ENCODE measurements around the gene ZNF426. TPM values are rescaled to one million over a fixed set of nuclear protein-coding genes. Genes with fewer than 3 reads are reported as not detected.

ZNF426 gene
- total RNA-seq, 6 donors from 2014 or later, result 10.4 to 29.3 (median 12.1) TPM

GRCh38 chr19:9528757-9529336 is 9.6 kb downstream of the ZNF426 start:
- DNase-seq (no peak), ATAC-seq (ENCODE audit: low FRiP score in 2 of 2) (no peak)
- Histone ChIP-seq H3K27me3 (no peaks in the 10 kb centered on the region), H3K4me3 (no peak overlapping the region), H3K4me1 (no peaks in the 10 kb centered on the region), H3K27ac (no peak overlapping the region), H3K36me3 (peaks cover 54 to 88% (median 67%) of the 10 kb centered on the region in 4 donors), H3K9me3 (peaks cover 88 to 100% (median 97%) of the 10 kb centered on the region in 4 donors)
- 96 to 99% methylated on average over 5 of the region's 5 CpGs for WGBS, 2 donors
- TF ChIP-seq EP300 (IDR thresholded peaks at IDR 0.05) (no peak), POLR2AphosphoS5 (IDR thresholded peaks at IDR 0.05) (no peak), CTCF (IDR thresholded peaks at IDR 0.05) (no peak), POLR2A (IDR thresholded peaks at IDR 0.05) (no peak)

GRCh38 chr19:9523885-9524474 is 14.5 kb downstream of the ZNF426 start:
- Histone ChIP-seq H3K36me3 (peaks cover 8 to 44% (median 18%) of the 10 kb centered on the region in 4 donors), H3K4me1 (no peaks in the 10 kb centered on the region), H3K27me3 (no peaks in the 10 kb centered on the region), H3K27ac (no peak overlapping the region), H3K9me3 (peaks cover 86 to 100% (median 98%) of the 10 kb centered on the region in 4 donors), H3K4me3 (no peak overlapping the region)
- WGBS, 2 donors, result 97 to 100% methylated on average over 1 of the region's 1 CpG
- TF ChIP-seq EP300 (IDR thresholded peaks at IDR 0.05), result no peak
- TF ChIP-seq POLR2AphosphoS5 (IDR thresholded peaks at IDR 0.05), result no peak
- no peak for TF ChIP-seq CTCF (IDR thresholded peaks at IDR 0.05)
- no peak for TF ChIP-seq POLR2A (IDR thresholded peaks at IDR 0.05)
- ATAC-seq (ENCODE audit: low FRiP score in 2 of 2) (no peak), DNase-seq (no peak)

- Histone ChIP-seq H3K4me1 (no peaks in the 10 kb centered on the region), H3K36me3 (no peaks in the 10 kb centered on the region), H3K9me3 (peaks cover 8 to 87% (median 56%) of the 10 kb centered on the region in 4 donors), H3K27me3 (no peaks in the 10 kb centered on the region), H3K27ac (no peak overlapping the region), H3K4me3 (no peak overlapping the region)
- TF ChIP-seq EP300 (IDR thresholded peaks at IDR 0.05) (no peak), CTCF (IDR thresholded peaks at IDR 0.05) (no peak), POLR2A (IDR thresholded peaks at IDR 0.05) (no peak)
- ATAC-seq (ENCODE audit: low FRiP score in 2 of 2), result no peak
- WGBS, 2 donors, result 93 to 95% methylated on average over 3 of the region's 3 CpGs
- no peak for DNase-seq
Observed at GRCh38 chr19:9507285-9507684, 31.2 kb downstream of the ZNF426 start.

- no peak for ATAC-seq (ENCODE audit: low FRiP score in 2 of 2)
- no peak for DNase-seq
- Histone ChIP-seq H3K9me3 (peaks cover 37 to 88% (median 70%) of the 10 kb centered on the region in 4 donors), H3K4me1 (no peaks in the 10 kb centered on the region), H3K27me3 (no peaks in the 10 kb centered on the region), H3K27ac (no peak overlapping the region), H3K4me3 (no peak overlapping the region), H3K36me3 (no peaks in the 10 kb centered on the region)
- TF ChIP-seq POLR2A (IDR thresholded peaks at IDR 0.05) (no peak), POLR2AphosphoS5 (IDR thresholded peaks at IDR 0.05) (no peak), CTCF (IDR thresholded peaks at IDR 0.05) (no peak), EP300 (IDR thresholded peaks at IDR 0.05) (no peak)
- WGBS, 2 donors, result 94 to 95% methylated on average over 1 of the region's 1 CpG
Observed at GRCh38 chr19:9500796-9501195, 37.6 kb downstream of the ZNF426 start.
